WI38 (cell line): ENCODE results near the gene ZFYVE26.

Experiments used
- H3K4me3 ChIP-seq: 2 replicates; pipeline ENCODE4 v1.5.1; 2011; ENCODE audit warnings: low read depth, mild to moderate bottlenecking, control low read depth, low read length
- TF ChIP-seq, protein P1 (sequence below): IDR thresholded peaks from 2 replicates; pipeline ENCODE4 v1.5.1; 2012; ENCODE audit warnings: low read depth, mild to moderate bottlenecking, control low read depth, low read length

The ZFYVE26 gene

DNA sequence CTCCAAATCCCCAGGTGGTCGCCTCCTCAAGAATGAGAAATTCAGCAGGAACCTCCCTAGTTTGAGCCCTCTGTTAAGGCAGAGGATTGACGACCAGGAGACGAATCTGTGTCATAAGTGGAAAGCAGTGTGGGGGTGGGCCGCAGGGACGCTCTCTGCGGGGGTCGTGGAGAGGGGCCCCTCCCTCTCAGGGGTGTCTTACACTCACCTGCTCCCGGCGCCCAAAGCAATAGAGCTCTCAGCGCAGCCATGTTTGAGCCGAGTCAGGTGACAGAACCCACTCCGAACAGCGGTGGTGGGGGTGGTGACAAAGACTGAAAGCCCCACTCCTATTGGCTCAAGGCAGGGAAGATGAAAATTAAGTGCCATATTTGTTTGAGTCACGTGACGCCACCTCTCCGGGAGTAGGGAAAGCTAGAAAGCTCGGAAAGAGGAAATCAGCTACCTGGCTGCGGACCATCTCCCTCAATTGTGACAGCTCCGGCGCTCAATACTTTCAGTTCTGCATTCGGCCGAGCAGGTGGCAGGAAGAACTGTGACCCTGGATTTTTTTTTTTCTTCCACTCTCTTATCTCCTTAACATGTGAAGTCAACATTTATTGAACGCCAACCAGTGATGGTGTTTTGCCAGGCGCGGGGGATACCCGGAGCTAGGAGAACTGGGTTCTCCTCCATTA lies at the start of gene ZFYVE26:
Gene ZFYVE26 (minus strand): TSS at position 265 of the 677 bp plus-strand sequence. CDS start 627 bp downstream, outside the sequence.
- peak within 1 kb of the TSS; percentile 87 for H3K4me3 ChIP-seq
- TF ChIP-seq, protein P1, sequence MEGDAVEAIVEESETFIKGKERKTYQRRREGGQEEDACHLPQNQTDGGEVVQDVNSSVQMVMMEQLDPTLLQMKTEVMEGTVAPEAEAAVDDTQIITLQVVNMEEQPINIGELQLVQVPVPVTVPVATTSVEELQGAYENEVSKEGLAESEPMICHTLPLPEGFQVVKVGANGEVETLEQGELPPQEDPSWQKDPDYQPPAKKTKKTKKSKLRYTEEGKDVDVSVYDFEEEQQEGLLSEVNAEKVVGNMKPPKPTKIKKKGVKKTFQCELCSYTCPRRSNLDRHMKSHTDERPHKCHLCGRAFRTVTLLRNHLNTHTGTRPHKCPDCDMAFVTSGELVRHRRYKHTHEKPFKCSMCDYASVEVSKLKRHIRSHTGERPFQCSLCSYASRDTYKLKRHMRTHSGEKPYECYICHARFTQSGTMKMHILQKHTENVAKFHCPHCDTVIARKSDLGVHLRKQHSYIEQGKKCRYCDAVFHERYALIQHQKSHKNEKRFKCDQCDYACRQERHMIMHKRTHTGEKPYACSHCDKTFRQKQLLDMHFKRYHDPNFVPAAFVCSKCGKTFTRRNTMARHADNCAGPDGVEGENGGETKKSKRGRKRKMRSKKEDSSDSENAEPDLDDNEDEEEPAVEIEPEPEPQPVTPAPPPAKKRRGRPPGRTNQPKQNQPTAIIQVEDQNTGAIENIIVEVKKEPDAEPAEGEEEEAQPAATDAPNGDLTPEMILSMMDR, result no peak

DNA sequence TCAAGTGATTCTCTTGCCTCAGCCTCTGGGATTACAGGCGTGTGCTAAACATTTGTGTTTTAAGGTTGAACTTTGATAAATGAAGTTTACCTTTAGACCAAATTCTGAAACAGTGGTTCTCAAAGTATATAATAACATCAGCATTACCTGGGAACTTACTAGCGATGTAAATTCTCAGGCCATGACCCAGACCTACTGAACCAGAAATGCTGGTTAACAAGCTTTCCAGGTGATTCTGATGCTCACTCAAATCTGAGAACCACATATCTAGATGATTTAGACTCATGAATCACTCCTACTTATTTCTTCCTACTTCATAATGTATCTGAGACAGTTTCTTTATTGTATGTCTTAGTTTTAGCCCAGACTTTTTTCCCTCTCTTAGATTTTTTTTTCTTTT lies 46.8 kb upstream of the ZFYVE26 start:
- TF ChIP-seq, protein P1, result no peak
- no peak overlapping the region for H3K4me3 ChIP-seq

DNA sequence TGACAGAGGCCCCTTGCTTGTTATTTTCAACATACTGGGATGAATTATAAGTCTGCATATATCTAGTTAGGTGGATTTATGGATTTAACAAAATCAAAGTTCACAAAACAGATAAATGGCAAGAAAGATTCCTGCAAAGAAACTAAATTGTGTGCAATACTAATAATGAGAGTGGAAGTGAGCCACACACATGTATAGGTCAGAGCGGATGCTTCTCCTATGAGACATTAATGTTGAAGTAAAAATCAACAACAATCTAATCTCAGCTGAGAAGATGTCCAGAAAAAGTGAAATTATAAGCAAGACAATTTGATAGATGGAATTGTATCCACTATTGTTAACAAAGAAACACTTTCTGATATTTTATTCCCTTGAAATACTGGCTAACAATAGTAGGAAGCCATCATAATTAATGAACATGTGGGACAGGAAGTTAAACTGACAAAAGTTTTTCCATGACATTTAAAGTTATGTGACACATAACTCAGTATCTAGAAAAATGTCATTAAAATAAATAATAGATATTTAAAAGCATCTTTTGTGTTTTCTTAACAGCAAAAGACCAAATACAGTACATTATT lies 42.9 kb upstream of the ZFYVE26 start:
- H3K4me3 ChIP-seq, result no peak overlapping the region
- TF ChIP-seq, protein P1, result no peak

DNA sequence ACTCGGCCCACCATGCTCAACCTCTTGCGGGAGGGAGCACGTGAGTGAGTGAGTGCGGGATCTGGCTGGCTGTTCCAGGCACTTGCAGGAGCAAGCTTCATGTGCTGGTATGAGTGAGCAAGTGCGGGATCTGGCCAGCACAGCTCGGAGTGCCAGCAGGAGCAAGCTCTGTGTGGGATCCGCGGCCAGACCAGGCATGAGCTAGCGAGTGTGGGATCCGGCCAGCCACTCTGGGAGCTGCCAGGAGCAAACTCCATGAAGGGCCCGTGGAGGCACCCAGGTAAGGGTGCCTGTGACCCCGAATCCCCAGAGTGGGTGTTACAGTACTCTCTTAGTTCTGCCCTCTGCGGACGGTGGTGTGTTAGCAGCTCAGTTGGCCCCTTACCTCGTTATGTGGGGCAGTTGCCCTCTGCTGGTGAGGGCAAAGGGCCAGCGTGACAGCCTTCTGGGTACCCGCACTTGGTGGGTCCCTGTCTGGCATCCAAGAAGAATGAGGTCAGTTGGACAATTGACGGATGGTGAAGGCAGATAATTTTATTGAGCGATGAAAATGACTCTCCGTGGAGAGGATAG lies 41.5 kb upstream of the ZFYVE26 start:
- TF ChIP-seq, protein P1, result no peak
- H3K4me3 ChIP-seq, result no peak overlapping the region

DNA sequence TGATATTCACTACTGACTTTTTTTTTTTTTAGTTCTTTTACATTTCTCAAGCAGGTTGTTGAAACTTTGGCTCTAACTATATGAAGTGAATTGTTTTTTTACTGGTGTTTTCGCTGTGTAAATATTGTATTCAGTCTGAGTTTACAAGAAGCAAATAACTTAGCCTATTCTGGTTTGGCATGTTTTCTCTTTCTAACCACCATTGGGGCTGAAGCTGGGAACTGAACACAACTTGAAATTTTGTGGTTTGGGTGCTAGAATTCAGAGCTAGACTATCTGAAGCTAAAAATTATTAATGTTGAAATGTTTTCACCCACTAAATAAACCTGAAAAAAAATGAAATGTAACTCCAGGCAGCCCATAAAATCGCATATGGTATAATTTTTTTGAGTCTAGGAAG lies 40.4 kb upstream of the ZFYVE26 start:
- H3K4me3 ChIP-seq, result no peak overlapping the region
- TF ChIP-seq, protein P1, result no peak

DNA sequence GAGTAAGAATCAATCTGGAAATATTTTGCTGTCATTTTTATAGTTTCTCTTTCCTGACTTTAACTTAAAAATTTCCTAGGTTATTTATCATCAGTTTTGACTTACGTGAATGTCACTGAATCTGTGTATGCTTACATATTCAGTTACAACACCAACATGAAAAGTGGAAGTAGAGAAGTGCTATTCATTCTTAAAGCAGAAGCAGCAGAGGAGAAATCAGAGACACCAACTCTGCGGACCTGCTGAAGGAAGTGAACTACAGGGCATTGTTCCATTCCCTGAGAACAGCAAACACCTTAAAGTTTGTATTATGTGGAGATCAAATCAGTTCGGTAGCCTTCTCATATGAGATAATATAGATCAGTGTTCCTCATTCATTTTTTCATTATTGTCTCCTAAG lies 37.3 kb upstream of the ZFYVE26 start:
- no peak overlapping the region for H3K4me3 ChIP-seq
- TF ChIP-seq, protein P1, result no peak
